HL-60 (cell line): Measurements from ENCODE around the gene OMD.

ENCODE experiments used
- DNase-seq, 2 experiments: peaks; one replicate each; pipeline ENCODE4 v3.0.0-alpha.2; 2010 to 2020; ENCODE audit warnings: low read depth in 1 of 2, low spot score in 1 of 2
- H3K27ac ChIP-seq: fragments of 250-450 bp; sonication (Bioruptor Pico); replicated peaks from 2 replicates; pipeline ENCODE4 v1.5.1; 2020; ENCODE audit warnings: mild to moderate bottlenecking, moderate library complexity
- H3K27me3 ChIP-seq: fragments of 250-450 bp; sonication (Bioruptor Pico); 2 replicates; pipeline ENCODE4 v1.5.1; 2021; ENCODE audit warnings: mild to moderate bottlenecking, moderate library complexity; ENCODE audit not compliant: insufficient read depth, poor library complexity, severe bottlenecking
- H3K4me3 ChIP-seq: replicated peaks from 2 replicates; pipeline ENCODE4 v1.5.1; 2011; ENCODE audit warnings: mild to moderate bottlenecking, control low read depth, low read length; ENCODE audit not compliant: insufficient read depth
- GABPA ChIP-seq: IDR thresholded peaks from 2 replicates; pipeline ENCODE4 v1.6.1; 2012; ENCODE audit warnings: low read depth
- POLR2AphosphoS5 ChIP-seq: IDR thresholded peaks from 2 replicates; pipeline ENCODE4 v1.6.1; 2012; ENCODE audit warnings: low read depth
- SPI1 ChIP-seq: IDR thresholded peaks from 2 replicates; pipeline ENCODE4 v1.6.1; 2012; ENCODE audit warnings: low read depth, mild to moderate bottlenecking, borderline replicate concordance
- TF ChIP-seq, protein P1 (sequence below): IDR thresholded peaks from 2 replicates; pipeline ENCODE4 v1.6.1; 2012; ENCODE audit warnings: low read depth; ENCODE audit not compliant: insufficient replicate concordance
- TF ChIP-seq, protein P2 (sequence below): IDR thresholded peaks from one replicate; pipeline ENCODE4 v1.5.1; 2011; ENCODE audit warnings: low read length, control low read depth, inconsistent platforms; ENCODE audit not compliant: insufficient read depth

OMD gene

DNA sequence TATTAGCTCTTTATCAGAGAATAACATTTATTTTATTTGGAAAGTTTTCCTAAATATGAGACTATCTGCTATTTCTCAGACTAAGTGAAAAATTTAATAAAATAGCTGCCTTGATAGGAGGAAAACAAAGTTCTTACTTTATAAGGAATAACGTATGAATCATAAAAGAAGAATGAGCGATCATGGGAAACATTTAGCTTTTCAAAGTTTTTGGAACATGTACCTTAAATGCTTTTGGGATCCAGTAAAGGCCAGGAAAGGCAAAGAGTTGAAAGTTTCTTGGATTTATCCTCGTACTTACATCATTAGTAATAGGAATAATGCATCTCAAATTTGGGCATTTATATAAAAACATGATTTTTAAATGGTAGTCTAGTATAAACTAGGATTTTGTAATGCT, 39.3 kb downstream of the OMD start:
- no peak for TF ChIP-seq SPI1
- TF ChIP-seq, protein P1, sequence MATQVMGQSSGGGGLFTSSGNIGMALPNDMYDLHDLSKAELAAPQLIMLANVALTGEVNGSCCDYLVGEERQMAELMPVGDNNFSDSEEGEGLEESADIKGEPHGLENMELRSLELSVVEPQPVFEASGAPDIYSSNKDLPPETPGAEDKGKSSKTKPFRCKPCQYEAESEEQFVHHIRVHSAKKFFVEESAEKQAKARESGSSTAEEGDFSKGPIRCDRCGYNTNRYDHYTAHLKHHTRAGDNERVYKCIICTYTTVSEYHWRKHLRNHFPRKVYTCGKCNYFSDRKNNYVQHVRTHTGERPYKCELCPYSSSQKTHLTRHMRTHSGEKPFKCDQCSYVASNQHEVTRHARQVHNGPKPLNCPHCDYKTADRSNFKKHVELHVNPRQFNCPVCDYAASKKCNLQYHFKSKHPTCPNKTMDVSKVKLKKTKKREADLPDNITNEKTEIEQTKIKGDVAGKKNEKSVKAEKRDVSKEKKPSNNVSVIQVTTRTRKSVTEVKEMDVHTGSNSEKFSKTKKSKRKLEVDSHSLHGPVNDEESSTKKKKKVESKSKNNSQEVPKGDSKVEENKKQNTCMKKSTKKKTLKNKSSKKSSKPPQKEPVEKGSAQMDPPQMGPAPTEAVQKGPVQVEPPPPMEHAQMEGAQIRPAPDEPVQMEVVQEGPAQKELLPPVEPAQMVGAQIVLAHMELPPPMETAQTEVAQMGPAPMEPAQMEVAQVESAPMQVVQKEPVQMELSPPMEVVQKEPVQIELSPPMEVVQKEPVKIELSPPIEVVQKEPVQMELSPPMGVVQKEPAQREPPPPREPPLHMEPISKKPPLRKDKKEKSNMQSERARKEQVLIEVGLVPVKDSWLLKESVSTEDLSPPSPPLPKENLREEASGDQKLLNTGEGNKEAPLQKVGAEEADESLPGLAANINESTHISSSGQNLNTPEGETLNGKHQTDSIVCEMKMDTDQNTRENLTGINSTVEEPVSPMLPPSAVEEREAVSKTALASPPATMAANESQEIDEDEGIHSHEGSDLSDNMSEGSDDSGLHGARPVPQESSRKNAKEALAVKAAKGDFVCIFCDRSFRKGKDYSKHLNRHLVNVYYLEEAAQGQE = no peak
- TF ChIP-seq POLR2AphosphoS5 = no peak
- TF ChIP-seq, protein P2, sequence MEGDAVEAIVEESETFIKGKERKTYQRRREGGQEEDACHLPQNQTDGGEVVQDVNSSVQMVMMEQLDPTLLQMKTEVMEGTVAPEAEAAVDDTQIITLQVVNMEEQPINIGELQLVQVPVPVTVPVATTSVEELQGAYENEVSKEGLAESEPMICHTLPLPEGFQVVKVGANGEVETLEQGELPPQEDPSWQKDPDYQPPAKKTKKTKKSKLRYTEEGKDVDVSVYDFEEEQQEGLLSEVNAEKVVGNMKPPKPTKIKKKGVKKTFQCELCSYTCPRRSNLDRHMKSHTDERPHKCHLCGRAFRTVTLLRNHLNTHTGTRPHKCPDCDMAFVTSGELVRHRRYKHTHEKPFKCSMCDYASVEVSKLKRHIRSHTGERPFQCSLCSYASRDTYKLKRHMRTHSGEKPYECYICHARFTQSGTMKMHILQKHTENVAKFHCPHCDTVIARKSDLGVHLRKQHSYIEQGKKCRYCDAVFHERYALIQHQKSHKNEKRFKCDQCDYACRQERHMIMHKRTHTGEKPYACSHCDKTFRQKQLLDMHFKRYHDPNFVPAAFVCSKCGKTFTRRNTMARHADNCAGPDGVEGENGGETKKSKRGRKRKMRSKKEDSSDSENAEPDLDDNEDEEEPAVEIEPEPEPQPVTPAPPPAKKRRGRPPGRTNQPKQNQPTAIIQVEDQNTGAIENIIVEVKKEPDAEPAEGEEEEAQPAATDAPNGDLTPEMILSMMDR = no peak
- no peak for TF ChIP-seq GABPA
- no peak overlapping the region for H3K27ac ChIP-seq
- no peaks in the 10 kb centered on the region for H3K27me3 ChIP-seq
- DNase-seq = no peak
- no peak overlapping the region for H3K4me3 ChIP-seq

DNA sequence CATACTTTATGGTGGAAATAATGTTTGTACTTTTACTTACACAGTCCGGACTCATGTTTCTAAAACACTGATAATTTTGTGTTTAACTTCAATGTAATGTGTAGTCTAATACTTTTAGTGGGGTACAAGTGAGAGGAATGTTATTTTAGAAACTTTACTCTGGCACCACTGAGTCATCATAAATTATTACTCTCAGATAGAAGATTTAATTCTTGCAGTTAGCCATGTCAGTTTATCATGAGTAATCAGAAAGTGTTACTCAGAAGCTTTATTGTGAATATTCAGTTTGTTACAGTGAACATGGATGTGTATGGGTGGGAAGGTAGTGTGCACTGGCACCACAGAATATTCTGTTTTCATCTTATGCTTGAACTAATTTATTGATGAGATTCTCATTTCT, 39.9 kb downstream of the OMD start:
- DNase-seq = no peak
- Histone ChIP-seq H3K27ac (no peak overlapping the region), H3K4me3 (no peak overlapping the region), H3K27me3 (no peaks in the 10 kb centered on the region)
- TF ChIP-seq POLR2AphosphoS5 = no peak
- no peak for TF ChIP-seq GABPA
- TF ChIP-seq, protein P1 = no peak
- TF ChIP-seq SPI1 = no peak
- TF ChIP-seq, protein P2 = no peak

DNA sequence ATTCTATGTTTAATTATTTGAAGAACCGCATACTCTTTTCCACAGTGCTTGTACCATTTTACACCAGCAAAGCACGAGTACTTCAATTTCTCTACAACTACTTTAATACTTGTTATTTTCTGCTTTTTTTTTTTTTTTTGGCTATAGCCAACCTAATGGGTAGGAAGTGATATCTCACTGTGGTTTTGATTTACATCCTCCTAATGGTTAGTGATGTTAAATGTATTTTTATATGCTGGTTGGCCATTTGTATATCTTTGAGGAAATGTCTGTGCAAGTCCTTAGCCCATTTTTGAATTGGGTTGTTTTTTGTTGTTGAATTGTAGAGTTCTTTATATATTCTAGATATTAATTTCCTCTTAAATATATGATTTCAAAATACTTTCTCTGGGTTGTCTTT, 42.5 kb downstream of the OMD start:
- Histone ChIP-seq H3K27ac (no peak overlapping the region), H3K4me3 (no peak overlapping the region), H3K27me3 (no peaks in the 10 kb centered on the region)
- DNase-seq = no peak
- no peak for TF ChIP-seq GABPA

DNA sequence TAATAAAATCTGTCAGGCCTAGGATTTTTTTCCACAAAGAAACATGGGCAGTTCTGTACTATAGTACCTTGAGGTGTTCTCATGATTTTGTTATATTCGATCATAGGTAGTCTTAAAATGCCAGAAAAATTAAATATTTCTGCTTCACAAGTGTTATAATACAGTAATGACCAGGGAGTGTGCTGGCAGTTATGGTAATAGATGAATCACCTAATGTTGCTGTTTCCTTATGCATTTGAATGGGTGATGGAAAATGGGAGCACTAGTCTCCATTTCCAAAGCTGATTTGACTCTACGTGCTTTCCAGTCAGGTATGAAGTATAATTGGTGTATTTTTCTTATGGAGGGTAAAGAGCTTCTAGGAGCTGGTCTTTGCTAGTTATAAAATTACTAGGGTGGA, 43.7 kb downstream of the OMD start:
- H3K27ac ChIP-seq = no peak overlapping the region

More for the DNA sequence above, 43.7 kb downstream of the OMD start:
- DNase-seq = no peak
- Histone ChIP-seq H3K27me3 (no peaks in the 10 kb centered on the region), H3K4me3 (no peak overlapping the region)
- TF ChIP-seq, protein P1 = no peak
- TF ChIP-seq POLR2AphosphoS5 (no peak), SPI1 (no peak), GABPA (no peak)
- TF ChIP-seq, protein P2 = no peak
